Heart right ventricle (tissue), 16 donors: ENCODE measurements around the gene TRMT11. TPM values are rescaled to one million over a fixed set of nuclear protein-coding genes. Genes with fewer than 3 reads are reported as not detected.

Experiments used
- ATAC-seq, 8 donors: fragments of 200-7000 bp; cut with Tn5 transposase; one replicate each; pipeline ENCODE4 v1.9.1; 2020; ENCODE audit warnings: mild to moderate bottlenecking in 8 of 8, moderate library complexity in 8 of 8, moderate number of reproducible peaks in 1 of 8
- DNase-seq, 2 donors: peaks; one replicate each; pipeline ENCODE4 v3.0.0-alpha.2; 2020
- H3K27ac ChIP-seq, 10 donors: fragments of 200-600 bp; sonication (generic) in 2 of 10; one replicate each; pipeline versions ENCODE4 v1.5.0 to v1.8.0; 2020 to 2022; ENCODE audit warnings: mild to moderate bottlenecking in 3 of 10
- H3K27me3 ChIP-seq, 7 donors: fragments of 200-600 bp; one replicate each; pipeline ENCODE4 v1.8.0; 2021 to 2022; ENCODE audit warnings: mild to moderate bottlenecking in 2 of 7
- H3K36me3 ChIP-seq, 9 donors: fragments of 200-600 bp; sonication (generic) in 1 of 9; one replicate each; pipeline versions ENCODE4 v1.5.0 to v1.8.0; 2020 to 2022; ENCODE audit warnings: mild to moderate bottlenecking in 2 of 9
- H3K4me1 ChIP-seq, 9 donors: fragments of 200-600 bp; sonication (generic) in 1 of 9; one replicate each; pipeline versions ENCODE4 v1.5.0 to v1.8.0; 2020 to 2022; ENCODE audit warnings: mild to moderate bottlenecking in 4 of 9
- H3K4me3 ChIP-seq, 10 donors: fragments of 200-600 bp; sonication (generic) in 2 of 10; one replicate each; pipeline versions ENCODE4 v1.5.0 to v1.8.0; 2020 to 2022; ENCODE audit warnings: mild to moderate bottlenecking in 7 of 10, moderate library complexity in 2 of 10
- H3K9me3 ChIP-seq, 11 donors: fragments of 200-600 bp in 10 of 11; sonication (generic) in 2 of 11; one replicate each; pipeline versions ENCODE4 v1.5.0 to v1.8.0; 2013 to 2022; ENCODE audit warnings: mild to moderate bottlenecking in 2 of 11, control low read depth in 1 of 11, moderate library complexity in 1 of 11
- CTCF ChIP-seq, 9 donors: fragments of 200-600 bp; sonication (generic) in 2 of 9; IDR thresholded peaks; one replicate each; pipeline versions ENCODE4 v1.5.0 to v1.8.0; 2021 to 2022; ENCODE audit warnings: antibody characterized with exemption in 9 of 9, mild to moderate bottlenecking in 5 of 9, moderate library complexity in 1 of 9
- WGBS, 2 donors: extraction: QIAGEN DNeasy Blood & Tissue Kit; methylation state at CpG; one replicate each; pipeline ENCODE4 v1.1.7; 2013; ENCODE audit warnings: inconsistent platforms in 1 of 2; 5-methylcytosine and 5-hydroxymethylcytosine counted together
- intact Hi-C, 10 donors: fragments of 100-400 bp; cut with DNase I; formaldehyde crosslinking; loops; one replicate each; pipeline versions ENCODE4 v1.11.1 to v1.14.2; 2022
- polyA plus RNA-seq, 2 donors: library from polyadenylated mRNA; stranded (reverse); fragments of 200-250 nt; gene quantifications; one replicate each; pipeline ENCODE4 v1.2.3, GENCODE V29; 2013
- total RNA-seq, 10 donors: library from RNA; stranded (reverse); fragmentation: NEBNext Ultra II Directional in 3 of 10; extraction: Animal tissue kit (Norgen Biotek cat#: 25700) in 3 of 10; gene quantifications; one replicate each; pipeline versions ENCODE4 v1.2.1 to v1.2.4, GENCODE V29; 2021 to 2023
- donor health status: Arrhythmogenic right ventricular cardiomyopathy.
- donor health status: ischemic (EF 13 %, LVEDD 7.1; RV severe dilation, severe dysfunction).
- donor health status: healthy with polysubstance abuse.
- donor health status: DM: no; HTN: yes; CAD: no.
- donor health status: DM: no; HTN: no; CAD: no.
- donor health status: ischemic (EF 25% LVEDD 6.9; RV normal size, moderate dysfunction).
- donor health status: ischemic (EF 25% LVEDD 5.7; RV mildly dilated, moderate dysfunction).
- donor health status: healthy.
- donor health status: DM: yes; HTN: yes; CAD: no.
- donor health status: Ischemic cardiomyopathy.
- donor health status: ischemic (EF 35%, LVEDD 5.7; RV mildly dilated, moderate dysfunction).
- donor health status: nonischemic (EF 11% LVEDD 7.7; RV severe dilation, severe dysfunction).
- donor health status: DM: yes; HTN: yes; CAD: no.
- donor health status: PGD.
- donor health status: ischemic (EF 29% LVEDD 5.4; RV normal size, mild dysfunction).
- donor health status: nonischemic (EF 23%, LVEDD 6.1; RV moderate dilation, normal function).

Gene TRMT11
- total and polyA plus RNA-seq, 12 donors, result 7.2 to 15.8 (median 11.0) TPM

- Histone ChIP-seq H3K4me1 (peaks cover 0 to 56% (median 18%) of the 10 kb centered on the region in 9 donors), H3K27me3 (peaks cover 0 to 4% (median 0%) of the 10 kb centered on the region in 7 donors), H3K36me3 (no peaks in the 10 kb centered on the region), H3K27ac (peak overlapping the region in 7 of 10 donors; percentile 14 to 72 (median 50)), H3K4me3 (no peak overlapping the region), H3K9me3 (no peaks in the 10 kb centered on the region)
- DNase-seq (peak; percentile 51 to 74), ATAC-seq (peak; percentile 73 to 89 (median 83))
- intact Hi-C loops, result loop anchor here in 1 of 10 donors (10.0 kb wide), 1 partner anchor 70 kb away; no protein-coding TSS in a partner anchor
- no peak for TF ChIP-seq CTCF (IDR thresholded peaks at IDR 0.05)
- WGBS, 2 donors, result 31 to 41% methylated on average over 5 of the region's 5 CpGs
These were observed 41.9 kb upstream of the TRMT11 start for GRCh38 chr6:125944434-125944816.

- Histone ChIP-seq H3K9me3 (no peaks in the 10 kb centered on the region), H3K36me3 (no peaks in the 10 kb centered on the region), H3K4me1 (peaks cover 0 to 56% (median 18%) of the 10 kb centered on the region in 9 donors), H3K27me3 (no peaks in the 10 kb centered on the region), H3K27ac (peak overlapping the region in 7 of 10 donors; percentile 14 to 72 (median 50)), H3K4me3 (no peak overlapping the region)
- DNase-seq (no peak), ATAC-seq (no peak)
- intact Hi-C loops, result loop anchor here in 1 of 10 donors (10.0 kb wide), 1 partner anchor 70 kb away; no protein-coding TSS in a partner anchor
- WGBS, 2 donors, result 46 to 61% methylated on average over 1 of the region's 1 CpG
- no peak for TF ChIP-seq CTCF (IDR thresholded peaks at IDR 0.05)
These were observed 41.4 kb upstream of the TRMT11 start for GRCh38 chr6:125944896-125945295.

- Histone ChIP-seq H3K4me3 (no peak overlapping the region), H3K36me3 (no peaks in the 10 kb centered on the region), H3K27me3 (no peaks in the 10 kb centered on the region), H3K27ac (peak overlapping the region in 7 of 10 donors; percentile 37 to 72 (median 55)), H3K9me3 (no peaks in the 10 kb centered on the region), H3K4me1 (peaks cover 0 to 54% (median 18%) of the 10 kb centered on the region in 9 donors)
- ATAC-seq, result peak in 2 of 8 donors; percentile 24 to 56
- DNase-seq, result no peak
- intact Hi-C loops, result loop anchor here in 1 of 10 donors (10.0 kb wide), 1 partner anchor 71 kb away; no protein-coding TSS in a partner anchor
- WGBS, 2 donors, result 48 to 51% methylated on average over 1 of the region's 1 CpG
- no peak for TF ChIP-seq CTCF (IDR thresholded peaks at IDR 0.05)
These were observed 40.8 kb upstream of the TRMT11 start for GRCh38 chr6:125945378-125946141.

DNA sequence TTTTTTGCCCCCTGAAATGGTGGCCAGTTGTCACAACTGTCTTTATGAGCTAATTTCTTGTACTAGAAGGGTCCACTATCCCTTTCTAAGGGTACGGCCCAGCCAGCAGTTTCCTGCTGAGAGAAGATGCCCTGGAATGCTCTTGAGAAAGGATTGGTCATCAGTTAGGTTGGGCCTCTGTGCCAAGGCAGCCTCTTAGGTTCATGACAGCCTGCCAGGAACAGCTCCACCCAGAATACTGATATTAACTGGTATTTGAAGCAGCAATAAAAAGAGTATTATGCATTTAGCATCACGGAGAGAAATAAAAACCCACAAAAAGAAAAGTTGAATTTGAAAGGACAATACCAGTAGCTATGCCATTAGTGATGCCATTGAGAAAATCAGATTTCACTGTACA, 38.7 kb upstream of the TRMT11 start:
- peaks cover 0 to 47% (median 18%) of the 10 kb centered on the region in 9 donors for H3K4me1 ChIP-seq
- no peak overlapping the region for H3K27ac ChIP-seq
- H3K27me3 ChIP-seq, result no peaks in the 10 kb centered on the region
- no peak overlapping the region for H3K4me3 ChIP-seq
- intact Hi-C loops, result loop anchor here in 1 of 10 donors (10.0 kb wide), 1 partner anchor 73 kb away; no protein-coding TSS in a partner anchor
- no peak for TF ChIP-seq CTCF (IDR thresholded peaks at IDR 0.05)
- 79 to 88% methylated on average over 2 of the region's 2 CpGs for WGBS, 2 donors
- DNase-seq (no peak), ATAC-seq (no peak)
- no peaks in the 10 kb centered on the region for H3K9me3 ChIP-seq
- no peaks in the 10 kb centered on the region for H3K36me3 ChIP-seq
